PC-9 (cell line): ENCODE results near the gene KLF13.

ENCODE experiments used
- CTCF ChIP-seq: fragments of 200-600 bp; sonication (generic); conservative IDR thresholded peaks from 2 replicates; pipeline ENCODE4 v1.6.1; 2017; ENCODE audit warnings: mixed run types, antibody characterized with exemption, mild to moderate bottlenecking, moderate library complexity
- EZH2 ChIP-seq: fragments of 200-600 bp; sonication (generic); IDR thresholded peaks from 2 replicates; pipeline ENCODE4 v1.8.0; 2017; ENCODE audit warnings: antibody characterized with exemption, low read depth

GRCh38 chr15:31340592-31340991 lies 14.0 kb downstream of the KLF13 start:
- TF ChIP-seq CTCF (no peak), EZH2 (no peak)
